Thyroid gland (tissue), 4 donors: Measurements from ENCODE around the gene RAB27A.

ENCODE experiments used
- POLR2A ChIP-seq, 2 donors: fragments of 450-650 bp; IDR thresholded peaks; one replicate each; pipeline ENCODE4 v1.6.1; 2017; ENCODE audit warnings: antibody characterized with exemption in 2 of 2, mild to moderate bottlenecking in 2 of 2, moderate library complexity in 1 of 2
- TF ChIP-seq, protein P1 (sequence below), 6 experiments: fragments of 200-600 bp in 3 of 6; fragments of 450-650 bp in 3 of 6; sonication (generic) in 3 of 6; IDR thresholded peaks; one replicate each; pipeline ENCODE4 v1.5.1; 2016 to 2019; ENCODE audit warnings: antibody characterized with exemption in 6 of 6, mild to moderate bottlenecking in 2 of 6, inconsistent platforms in 1 of 6, moderate library complexity in 1 of 6

DNA sequence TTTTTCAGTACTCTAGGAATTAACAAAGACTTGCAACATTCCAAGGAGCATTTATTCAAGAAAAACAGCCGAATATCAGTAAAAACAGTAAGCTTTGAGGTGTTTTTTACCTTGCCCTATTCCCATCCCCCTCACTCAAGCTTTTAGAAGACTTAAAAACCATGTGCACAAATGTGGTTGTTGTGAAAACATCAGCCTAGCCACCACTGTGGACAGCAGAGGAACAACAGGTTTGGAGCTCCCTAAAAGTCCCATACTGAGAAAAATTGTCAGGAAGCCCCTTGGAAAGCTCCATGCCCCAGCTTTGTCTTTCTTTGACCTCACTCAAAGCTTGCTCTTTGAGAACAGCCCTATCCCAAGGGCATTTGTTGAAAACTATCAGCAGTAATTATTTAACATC, 58.2 kb downstream of the RAB27A start:
- TF ChIP-seq, protein P1, sequence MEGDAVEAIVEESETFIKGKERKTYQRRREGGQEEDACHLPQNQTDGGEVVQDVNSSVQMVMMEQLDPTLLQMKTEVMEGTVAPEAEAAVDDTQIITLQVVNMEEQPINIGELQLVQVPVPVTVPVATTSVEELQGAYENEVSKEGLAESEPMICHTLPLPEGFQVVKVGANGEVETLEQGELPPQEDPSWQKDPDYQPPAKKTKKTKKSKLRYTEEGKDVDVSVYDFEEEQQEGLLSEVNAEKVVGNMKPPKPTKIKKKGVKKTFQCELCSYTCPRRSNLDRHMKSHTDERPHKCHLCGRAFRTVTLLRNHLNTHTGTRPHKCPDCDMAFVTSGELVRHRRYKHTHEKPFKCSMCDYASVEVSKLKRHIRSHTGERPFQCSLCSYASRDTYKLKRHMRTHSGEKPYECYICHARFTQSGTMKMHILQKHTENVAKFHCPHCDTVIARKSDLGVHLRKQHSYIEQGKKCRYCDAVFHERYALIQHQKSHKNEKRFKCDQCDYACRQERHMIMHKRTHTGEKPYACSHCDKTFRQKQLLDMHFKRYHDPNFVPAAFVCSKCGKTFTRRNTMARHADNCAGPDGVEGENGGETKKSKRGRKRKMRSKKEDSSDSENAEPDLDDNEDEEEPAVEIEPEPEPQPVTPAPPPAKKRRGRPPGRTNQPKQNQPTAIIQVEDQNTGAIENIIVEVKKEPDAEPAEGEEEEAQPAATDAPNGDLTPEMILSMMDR (IDR thresholded peaks at IDR 0.05), result no peak
- no peak for TF ChIP-seq POLR2A (IDR thresholded peaks at IDR 0.05)
